HG03060 (cell line): ENCODE data around the gene PLOD2.
A peak's percentile ranks its signal among the peaks of the same experiment; 100 is the strongest.

Source experiments
- ATAC-seq: cut with Tn5 transposase; IDR thresholded peaks from one replicate; pipeline ENCODE4 v1.9.1; 2021; ENCODE audit warnings: low read depth, moderate number of reproducible peaks; ENCODE audit not compliant: unreplicated experiment

PLOD2 gene

DNA sequence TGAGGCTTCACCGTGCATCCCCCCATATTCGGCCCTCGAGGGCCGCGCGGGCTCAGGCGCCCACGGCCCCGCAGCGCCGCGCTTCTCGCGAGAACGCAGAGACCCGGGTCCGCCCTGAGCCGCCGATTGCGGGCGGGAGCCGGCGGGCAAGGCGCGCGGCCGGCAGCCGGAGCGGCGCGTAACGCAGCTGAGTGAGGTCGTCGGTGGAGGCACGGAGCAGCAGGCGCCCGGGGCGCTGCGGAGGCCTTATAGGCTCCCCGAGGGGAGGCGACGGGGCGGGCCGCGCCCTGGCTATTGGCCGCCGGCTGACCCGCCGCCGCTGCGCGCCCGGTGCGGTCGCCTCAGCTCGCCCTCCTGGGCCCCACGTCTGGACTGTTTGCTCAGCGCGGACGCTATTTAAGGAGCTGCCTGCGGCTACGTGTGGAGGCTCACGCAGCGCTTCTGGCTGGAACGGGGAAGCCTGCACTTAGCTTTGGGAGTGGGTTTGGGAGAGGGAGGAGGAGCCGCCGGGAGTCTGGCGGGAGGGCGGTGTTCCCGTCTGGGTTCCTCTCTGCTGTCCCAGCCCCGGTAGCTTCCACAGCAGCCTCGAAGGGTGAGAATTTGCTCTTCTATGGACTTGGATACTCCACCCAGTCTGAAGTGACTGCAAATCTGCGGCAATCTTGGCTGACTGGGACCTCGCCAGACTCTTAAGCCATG is at the start of gene PLOD2:
Gene PLOD2 (minus strand): TSS at position 221 of the 699 bp plus-strand sequence. CDS start 195 bp downstream, at position 26.
- no peak for ATAC-seq

GRCh38 chr3:146209371-146209770 is 48.4 kb upstream of the PLOD2 start:
- no peak for ATAC-seq

DNA sequence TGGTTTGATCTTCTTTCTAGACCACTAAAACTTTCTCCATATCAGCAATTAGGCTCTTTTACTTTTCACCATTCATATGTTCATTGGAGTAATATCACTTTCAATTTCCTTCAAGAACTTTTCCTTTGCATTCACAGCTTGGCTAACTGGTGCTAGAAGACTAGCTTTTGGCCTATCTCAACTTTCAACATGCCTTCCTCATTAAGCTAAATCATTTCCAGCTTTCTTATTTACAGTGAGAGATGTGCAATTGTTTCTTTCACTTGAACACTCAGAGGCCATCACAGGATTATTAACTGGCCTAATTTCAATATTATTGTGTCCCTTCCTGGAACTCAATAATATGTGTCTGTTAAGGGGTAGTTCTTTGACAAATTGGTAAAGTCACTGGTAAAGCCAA is 42.8 kb upstream of the PLOD2 start:
- no peak for ATAC-seq

GRCh38 chr3:146200461-146201220 is 39.7 kb upstream of the PLOD2 start:
- ATAC-seq, result no peak

- no peak for ATAC-seq
Observed at GRCh38 chr3:146199762-146200161, 38.8 kb upstream of the PLOD2 start.

- ATAC-seq, result no peak
Observed at GRCh38 chr3:146196789-146197188, 35.8 kb upstream of the PLOD2 start.

GRCh38 chr3:146195605-146196004 is 34.6 kb upstream of the PLOD2 start:
- ATAC-seq, result no peak

DNA sequence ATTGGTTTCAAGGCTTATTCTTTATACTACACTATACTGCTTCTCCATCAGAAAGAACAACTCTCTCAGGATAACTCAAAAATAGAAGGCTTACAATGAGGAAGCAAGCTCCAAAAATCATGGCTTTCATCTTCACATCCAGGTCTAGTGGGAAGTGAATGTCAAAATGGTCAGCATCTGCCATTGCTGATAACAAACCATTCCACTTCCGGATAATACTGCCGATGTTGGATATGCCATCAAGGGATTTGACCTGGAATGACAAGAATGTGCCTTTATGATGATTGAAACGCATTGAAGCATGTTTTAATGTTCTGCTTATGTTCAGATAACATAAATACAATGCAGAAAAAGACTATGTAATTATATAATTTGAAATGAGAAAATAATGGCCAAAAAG is 34.0 kb upstream of the PLOD2 start:
- no peak for ATAC-seq

- ATAC-seq, result no peak
Observed at GRCh38 chr3:146191051-146191450, 30.1 kb upstream of the PLOD2 start.

DNA sequence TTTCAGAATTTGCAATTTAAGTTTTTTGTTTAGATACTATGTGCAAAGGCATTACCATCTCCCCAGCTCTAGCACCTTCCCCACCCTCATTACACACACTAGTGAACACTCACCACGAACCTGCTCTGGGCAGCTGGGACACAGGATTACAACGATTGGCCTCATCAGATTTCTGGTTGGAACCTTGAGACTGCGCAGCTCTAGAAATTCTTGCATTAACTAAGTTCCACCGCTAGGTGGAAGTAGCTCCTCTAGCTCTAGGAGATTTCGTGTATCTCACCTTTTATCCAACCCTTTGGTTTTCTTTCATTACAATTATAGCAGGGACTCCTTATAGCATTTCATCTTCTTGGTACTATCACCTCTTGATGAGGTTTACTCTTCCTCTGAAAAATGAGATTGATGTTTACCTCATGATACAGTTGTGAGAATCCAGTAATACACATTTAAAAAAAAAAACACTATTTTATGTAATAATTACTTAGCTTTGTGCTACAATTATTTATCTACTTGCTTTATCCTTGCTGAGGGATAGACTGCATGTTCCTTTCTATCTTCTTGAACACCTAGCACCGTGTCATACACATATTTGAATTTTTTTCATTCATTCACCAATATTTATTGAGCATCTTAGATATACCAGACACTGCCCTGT is 28.7 kb upstream of the PLOD2 start:
- peak; percentile 95 for ATAC-seq

- ATAC-seq, result no peak
Observed at GRCh38 chr3:146187334-146187950, 26.5 kb upstream of the PLOD2 start.

GRCh38 chr3:146184241-146185015 is 23.4 kb upstream of the PLOD2 start:
- ATAC-seq, result no peak

DNA sequence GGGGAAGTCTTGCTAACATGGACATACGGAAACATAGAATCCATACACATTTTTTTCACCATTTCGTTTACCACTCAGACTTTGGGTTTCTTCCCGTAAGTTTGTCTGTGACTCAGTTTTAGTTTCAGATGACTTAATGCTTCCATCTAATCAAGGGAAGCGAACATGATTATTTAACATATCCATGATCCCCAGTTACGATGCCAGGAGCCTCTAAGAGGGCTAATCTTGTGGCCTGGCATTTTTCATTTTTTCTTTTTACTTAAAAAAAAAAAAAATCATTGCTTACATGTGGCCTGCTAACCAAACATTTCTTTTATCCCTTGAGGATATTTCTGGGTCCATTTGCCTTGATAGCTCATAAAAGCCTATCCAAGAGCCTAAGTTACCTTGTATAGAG is 20.2 kb upstream of the PLOD2 start:
- ATAC-seq, result no peak

GRCh38 chr3:146180376-146180775 is 19.4 kb upstream of the PLOD2 start:
- no peak for ATAC-seq

- ATAC-seq, result no peak
Observed at GRCh38 chr3:146178006-146178689, 17.2 kb upstream of the PLOD2 start.

DNA sequence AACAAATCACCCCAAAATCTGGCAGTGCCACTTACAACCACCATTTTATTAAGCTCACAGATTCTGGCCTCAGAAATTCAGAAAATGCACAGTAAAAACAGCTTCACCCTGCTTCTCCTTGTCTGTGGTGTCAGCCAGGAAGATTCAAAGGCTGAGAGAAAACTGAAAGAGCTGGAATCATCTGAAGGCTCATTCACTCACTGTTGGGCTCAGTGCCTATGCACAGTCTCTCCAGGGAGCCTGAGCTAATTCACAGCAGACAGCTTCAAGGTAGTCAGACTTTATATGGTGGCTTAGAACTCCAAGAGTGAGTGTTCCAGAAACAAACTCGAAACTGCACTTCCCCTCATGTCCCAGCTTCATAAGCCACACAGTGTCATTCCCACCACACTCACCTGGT is 16.5 kb upstream of the PLOD2 start:
- no peak for ATAC-seq

DNA sequence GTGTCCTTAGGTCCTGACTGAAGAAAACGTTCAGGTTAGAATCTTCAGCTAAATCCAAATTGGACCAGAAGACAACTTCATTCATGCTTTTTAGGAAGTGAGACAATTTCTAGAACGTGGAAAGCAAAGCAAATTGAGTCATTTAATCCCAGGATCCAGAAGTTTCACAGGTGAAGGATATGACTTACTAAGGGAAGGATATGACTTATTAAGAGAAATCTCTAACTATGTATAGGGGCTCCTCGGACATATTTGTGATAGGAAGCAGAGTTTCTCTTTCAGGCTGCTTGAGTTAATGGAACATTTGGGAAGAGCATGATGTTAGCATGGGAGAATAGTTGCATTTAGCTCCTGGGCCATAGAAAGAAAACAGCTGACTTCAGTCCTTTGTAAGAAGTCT is 16.1 kb upstream of the PLOD2 start:
- ATAC-seq, result no peak

DNA sequence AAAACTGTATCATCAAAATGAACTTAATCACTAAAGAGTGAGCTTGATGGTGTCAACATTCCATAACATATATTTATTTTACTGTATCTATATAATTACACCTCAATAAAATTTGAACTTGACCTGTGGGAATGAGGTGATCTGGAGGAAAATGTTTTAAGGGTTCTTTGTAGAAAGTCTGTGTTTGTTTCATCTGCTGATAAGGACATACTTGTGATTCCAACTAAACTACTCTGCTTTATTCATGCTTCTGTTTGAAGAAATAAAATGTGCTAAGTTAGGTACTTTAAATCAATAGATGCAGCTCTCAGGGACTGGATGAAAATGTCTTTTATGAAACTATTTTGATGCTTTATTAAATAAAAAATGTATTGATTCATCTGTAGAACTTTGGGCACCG is 11.6 kb upstream of the PLOD2 start:
- ATAC-seq, result no peak

- no peak for ATAC-seq
Observed at GRCh38 chr3:146170591-146170990, 9.6 kb upstream of the PLOD2 start.

DNA sequence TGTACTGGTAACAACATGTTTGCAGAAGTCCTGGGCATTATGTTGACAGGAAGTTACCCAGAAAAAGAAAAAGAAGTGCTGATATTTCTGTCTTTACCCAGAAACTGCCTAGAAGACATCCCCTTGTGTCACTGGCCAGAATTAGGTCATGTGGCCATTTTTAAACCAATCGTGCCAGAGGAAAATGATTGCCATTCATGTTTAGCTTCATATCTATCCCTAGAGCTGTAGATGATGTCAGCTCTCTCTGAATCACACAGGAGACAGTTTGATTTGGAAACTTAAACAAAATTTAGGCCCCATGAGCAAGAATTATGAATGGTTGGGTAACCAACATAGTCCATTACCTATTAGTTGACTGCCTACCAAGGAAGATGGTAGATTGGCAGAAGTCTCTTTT is 8.9 kb upstream of the PLOD2 start:
- no peak for ATAC-seq
